ENCODE measurements around the gene DACT3.

GRCh38 chr19:46710687-46711086, 49.7 kb upstream of the DACT3 start:
- TF ChIP-seq RAD51 (IDR thresholded peaks at IDR 0.05; ENCODE audit: borderline replicate concordance) (no peak), PAX8 (CRISPR knock-in tag; IDR thresholded peaks at IDR 0.05; ENCODE audit: borderline replicate concordance) (no peak), NFE2L2 (IDR thresholded peaks at IDR 0.05; ENCODE audit: low read length) (no peak)

Measured in HepG2 (cell line).